Adrenal gland (tissue), 12 donors: ENCODE results near the gene LBX1. TPM values are rescaled to one million over a fixed set of nuclear protein-coding genes. Genes with fewer than 3 reads are reported as not detected.

Experiments
- DNase-seq, 7 donors: peaks; one replicate each; pipeline ENCODE4 v3.0.0-alpha.2; 2019 to 2020
- H3K27ac ChIP-seq, 5 donors: fragments of 200-600 bp; sonication (generic) in 4 of 5; 1 replicate in 3 of 5; 2 replicates in 2 of 5; pipeline versions ENCODE4 v1.5.1 to v1.8.0; 2016 to 2020; ENCODE audit warnings: mild to moderate bottlenecking in 1 of 5
- H3K27me3 ChIP-seq: fragments of 200-600 bp; 2 replicates; pipeline ENCODE4 v1.8.0; 2021
- H3K36me3 ChIP-seq, 2 donors: fragments of 200-600 bp; replicated peaks in 1 of 2; 1 replicate in 1 of 2; 2 replicates in 1 of 2; pipeline versions ENCODE4 v1.5.1 to v1.8.0; 2018 to 2022
- H3K4me1 ChIP-seq, 2 donors: fragments of 200-600 bp; replicated peaks in 1 of 2; 1 replicate in 1 of 2; 2 replicates in 1 of 2; pipeline versions ENCODE4 v1.5.1 to v1.8.0; 2018 to 2021
- H3K4me3 ChIP-seq, 4 donors: fragments of 200-600 bp; sonication (generic) in 3 of 4; one replicate each; pipeline ENCODE4 v1.5.1; 2016 to 2018
- H3K9me3 ChIP-seq, 3 donors: fragments of 200-600 bp; sonication (generic) in 1 of 3; replicated peaks in 1 of 3; 1 replicate in 2 of 3; 2 replicates in 1 of 3; pipeline versions ENCODE4 v1.5.1 to v1.8.0; 2016 to 2021
- POLR2A ChIP-seq, 2 donors: fragments of 450-650 bp; IDR thresholded peaks; one replicate each; pipeline ENCODE4 v1.6.1; 2017; ENCODE audit warnings: antibody characterized with exemption in 2 of 2, mild to moderate bottlenecking in 2 of 2, moderate library complexity in 1 of 2
- WGBS, 4 donors: extraction: QIAGEN DNeasy Blood & Tissue Kit in 2 of 4; methylation state at CpG; one replicate each; pipeline versions ENCODE4 v1.1.5 to v1.1.7; 2013 to 2017; 5-methylcytosine and 5-hydroxymethylcytosine counted together
- intact Hi-C, 2 donors: fragments of 100-400 bp; cut with DNase I; formaldehyde crosslinking; loops; one replicate each; pipeline versions ENCODE4 v1.14.1 to v1.15.0; 2022 to 2023
- polyA plus RNA-seq, 3 donors: library from polyadenylated mRNA; stranded (reverse); fragments of 200-250 nt in 2 of 3; fragments of 350-450 nt in 1 of 3; fragmentation: Illumina TruSeq in 1 of 3; extraction: RNeasy Lipid Tissue Mini Kit (QIAGEN cat#74804) in 1 of 3; gene quantifications; one replicate each; pipeline ENCODE4 v1.2.3, GENCODE V29; 2013 to 2014
- total RNA-seq, 9 donors: library from RNA; depleted of rRNA in 4 of 9; stranded (reverse); fragments of >200 nt in 4 of 9; fragments of 120-200 nt in 1 of 9; fragmentation: NEBNext Ultra II Directional in 1 of 9; extraction: Animal tissue kit (Norgen Biotek cat#: 25700) in 1 of 9; gene quantifications; one replicate each; pipeline versions ENCODE4 v1.1.0 to v1.2.4, GENCODE V29; 2013 to 2023
- TF ChIP-seq, protein P1 (sequence below), 6 experiments: fragments of 450-650 bp in 4 of 6; fragments of 200-600 bp in 2 of 6; sonication (generic) in 1 of 6; IDR thresholded peaks; 1 replicate in 5 of 6; 2 replicates in 1 of 6; pipeline versions ENCODE4 v1.5.1 to v1.8.0; 2016 to 2021; ENCODE audit warnings: antibody characterized with exemption in 6 of 6, mild to moderate bottlenecking in 2 of 6, moderate library complexity in 1 of 6
- donor health status: healthy with polysubstance abuse.
- donor health status: Bipolar disorder and iron deficiency.
- donor health status: DM: yes; HTN: yes; CAD: no.
- donor health status: DM: no; HTN: no; CAD: no.
- donor health status: DM: no; HTN: no; CAD: no.
- donor health status: DM: yes; HTN: yes; CAD: no.

Gene LBX1
- total and polyA plus RNA-seq, 12 donors = 0.14 TPM; not detected in 11

GRCh38 chr10:101230183-101230917, 1.1 kb upstream of the LBX1 start:
- H3K4me1 ChIP-seq = peaks cover 23 to 30% of the 10 kb centered on the region in 2 donors
- no peak overlapping the region for H3K27ac ChIP-seq
- WGBS, 4 donors = 18 to 67% (median 37%) methylated on average over 4 to 31 of the region's 31 CpGs
- peak overlapping the region in 1 of 4 donors; percentile 37 for H3K4me3 ChIP-seq
- H3K36me3 ChIP-seq = no peaks in the 10 kb centered on the region
- H3K27me3 ChIP-seq = peaks cover 100% of the 10 kb centered on the region
- DNase-seq = no peak
- TF ChIP-seq, protein P1, sequence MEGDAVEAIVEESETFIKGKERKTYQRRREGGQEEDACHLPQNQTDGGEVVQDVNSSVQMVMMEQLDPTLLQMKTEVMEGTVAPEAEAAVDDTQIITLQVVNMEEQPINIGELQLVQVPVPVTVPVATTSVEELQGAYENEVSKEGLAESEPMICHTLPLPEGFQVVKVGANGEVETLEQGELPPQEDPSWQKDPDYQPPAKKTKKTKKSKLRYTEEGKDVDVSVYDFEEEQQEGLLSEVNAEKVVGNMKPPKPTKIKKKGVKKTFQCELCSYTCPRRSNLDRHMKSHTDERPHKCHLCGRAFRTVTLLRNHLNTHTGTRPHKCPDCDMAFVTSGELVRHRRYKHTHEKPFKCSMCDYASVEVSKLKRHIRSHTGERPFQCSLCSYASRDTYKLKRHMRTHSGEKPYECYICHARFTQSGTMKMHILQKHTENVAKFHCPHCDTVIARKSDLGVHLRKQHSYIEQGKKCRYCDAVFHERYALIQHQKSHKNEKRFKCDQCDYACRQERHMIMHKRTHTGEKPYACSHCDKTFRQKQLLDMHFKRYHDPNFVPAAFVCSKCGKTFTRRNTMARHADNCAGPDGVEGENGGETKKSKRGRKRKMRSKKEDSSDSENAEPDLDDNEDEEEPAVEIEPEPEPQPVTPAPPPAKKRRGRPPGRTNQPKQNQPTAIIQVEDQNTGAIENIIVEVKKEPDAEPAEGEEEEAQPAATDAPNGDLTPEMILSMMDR (IDR thresholded peaks at IDR 0.05) = no peak
- no peak for TF ChIP-seq POLR2A (IDR thresholded peaks at IDR 0.05)
- intact Hi-C loops = no loop called here
- no peaks in the 10 kb centered on the region for H3K9me3 ChIP-seq

GRCh38 chr10:101228966-101229265, 347 bp downstream of the LBX1 start:
- Histone ChIP-seq H3K9me3 (no peaks in the 10 kb centered on the region), H3K4me1 (peaks cover 33 to 43% of the 10 kb centered on the region in 2 donors), H3K27ac (no peak overlapping the region), H3K4me3 (peak overlapping the region in 1 of 4 donors; percentile 37), H3K27me3 (peaks cover 100% of the 10 kb centered on the region), H3K36me3 (no peaks in the 10 kb centered on the region)
- no peak for DNase-seq
- intact Hi-C loops = no loop called here
- 0 to 3% (median 1%) methylated on average over 5 to 34 of the region's 34 CpGs for WGBS, 4 donors
- TF ChIP-seq POLR2A (IDR thresholded peaks at IDR 0.05) = no peak
- TF ChIP-seq, protein P1 (IDR thresholded peaks at IDR 0.05) = no peak

DNA sequence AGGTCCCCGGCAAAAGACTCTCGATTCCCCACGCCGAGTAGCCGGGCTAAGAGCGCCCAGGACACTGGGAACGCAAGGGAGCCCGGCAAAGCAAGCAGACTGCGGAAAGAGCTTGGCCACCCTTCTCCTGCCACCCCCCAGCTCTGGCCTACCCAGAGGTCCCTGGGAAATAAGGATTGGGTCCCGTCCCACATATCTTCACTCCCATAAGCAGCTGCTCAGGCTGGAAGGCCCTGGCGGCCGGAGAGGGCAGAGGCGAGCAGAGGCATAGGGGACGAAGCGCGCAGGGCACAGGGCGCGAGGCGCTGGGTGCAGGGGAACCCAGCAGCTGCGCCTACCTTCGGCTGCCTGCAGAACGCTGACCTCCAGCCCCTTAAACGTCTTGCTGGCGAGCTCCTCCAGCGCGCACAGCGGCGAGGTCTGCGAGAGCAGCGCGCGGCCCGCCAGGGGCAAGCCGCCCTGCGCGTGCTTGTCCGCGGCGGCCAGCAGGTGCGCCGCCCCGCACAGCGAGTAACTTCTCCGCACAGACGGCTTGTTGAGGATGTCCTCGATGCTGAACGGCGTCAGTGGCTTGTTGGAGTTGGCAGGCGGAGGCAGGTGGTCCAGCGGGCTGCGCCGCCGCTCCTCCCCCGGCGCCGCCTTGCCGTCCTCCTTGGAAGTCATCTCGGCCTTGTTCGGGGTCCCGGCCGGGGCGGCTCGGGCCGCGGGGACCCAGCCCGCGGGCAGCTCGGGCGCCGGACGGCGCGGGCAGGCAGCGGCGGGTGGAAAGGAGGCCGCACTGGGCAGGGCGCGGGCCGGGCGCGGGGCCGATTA, 904 bp downstream of the LBX1 start:
- Histone ChIP-seq H3K36me3 (no peaks in the 10 kb centered on the region), H3K27me3 (peaks cover 100% of the 10 kb centered on the region), H3K4me3 (no peak overlapping the region), H3K27ac (no peak overlapping the region), H3K9me3 (no peaks in the 10 kb centered on the region), H3K4me1 (peaks cover 33 to 49% of the 10 kb centered on the region in 2 donors)
- no peak for TF ChIP-seq POLR2A (IDR thresholded peaks at IDR 0.05)
- TF ChIP-seq, protein P1 (IDR thresholded peaks at IDR 0.05) = no peak
- intact Hi-C loops = no loop called here
- 4 to 37% (median 12%) methylated on average over 9 to 82 of the region's 82 CpGs for WGBS, 4 donors
- no peak for DNase-seq

DNA sequence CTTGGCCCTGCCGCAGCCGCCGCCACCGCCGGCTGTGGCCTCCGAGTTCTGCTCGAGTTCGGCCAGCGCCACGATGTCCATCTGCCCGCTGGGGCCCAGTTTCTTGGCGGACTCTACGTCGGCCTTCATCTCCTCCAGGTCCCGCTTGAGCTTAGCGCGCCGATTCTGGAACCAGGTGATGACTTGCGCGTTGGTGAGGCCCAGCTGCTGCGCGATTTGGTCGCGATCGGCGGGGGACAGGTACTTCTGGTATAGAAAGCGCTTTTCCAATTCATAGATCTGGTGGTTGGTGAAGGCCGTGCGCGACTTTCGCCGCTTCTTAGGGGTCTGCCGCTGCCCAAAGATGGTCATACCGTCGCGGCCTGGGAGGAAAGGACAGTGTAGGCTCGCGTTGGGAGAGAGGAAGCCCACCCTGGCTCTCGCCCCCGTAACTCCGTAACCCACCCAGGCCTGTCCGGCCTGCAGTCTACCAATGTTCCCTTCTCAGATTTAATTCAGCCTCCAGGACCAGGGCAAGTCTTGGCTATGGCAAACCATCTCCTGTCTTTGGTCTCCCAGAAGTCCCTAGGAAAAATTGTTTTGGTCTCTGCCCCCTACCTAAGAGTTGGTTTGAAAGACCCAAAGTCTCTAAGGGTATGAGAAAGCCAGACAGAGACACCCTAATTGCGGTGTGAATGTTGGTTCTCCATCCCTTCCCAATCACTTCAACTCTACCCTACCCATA, 1.7 kb downstream of the LBX1 start:
- intact Hi-C loops = no loop called here
- H3K27ac ChIP-seq = no peak overlapping the region
- no peak for DNase-seq
- H3K4me1 ChIP-seq = peaks cover 33 to 56% of the 10 kb centered on the region in 2 donors
- WGBS, 4 donors = 13 to 35% (median 20%) methylated on average over 5 to 43 of the region's 43 CpGs
- H3K9me3 ChIP-seq = no peaks in the 10 kb centered on the region
- peaks cover 100% of the 10 kb centered on the region for H3K27me3 ChIP-seq
- TF ChIP-seq, protein P1 (IDR thresholded peaks at IDR 0.05) = no peak
- no peak for TF ChIP-seq POLR2A (IDR thresholded peaks at IDR 0.05)
- peak overlapping the region in 1 of 4 donors; percentile 26 for H3K4me3 ChIP-seq
- H3K36me3 ChIP-seq = no peaks in the 10 kb centered on the region
